NCI-H2196 treated with DMSO at 0.1 percent for 48 hours (cell line): ENCODE measurements around the gene C3orf80.
"Not testable (repeated sequence)": the region's sequence is repeated elsewhere in the genome, so short reads cannot be mapped to it uniquely, and the experiment has no call there.

Experiments
- DNase-seq: peaks from one replicate; lab custom pipeline; 2025; ENCODE audit not compliant: unreplicated experiment; lab: John Stamatoyannopoulos, UW

C3orf80 gene

DNA sequence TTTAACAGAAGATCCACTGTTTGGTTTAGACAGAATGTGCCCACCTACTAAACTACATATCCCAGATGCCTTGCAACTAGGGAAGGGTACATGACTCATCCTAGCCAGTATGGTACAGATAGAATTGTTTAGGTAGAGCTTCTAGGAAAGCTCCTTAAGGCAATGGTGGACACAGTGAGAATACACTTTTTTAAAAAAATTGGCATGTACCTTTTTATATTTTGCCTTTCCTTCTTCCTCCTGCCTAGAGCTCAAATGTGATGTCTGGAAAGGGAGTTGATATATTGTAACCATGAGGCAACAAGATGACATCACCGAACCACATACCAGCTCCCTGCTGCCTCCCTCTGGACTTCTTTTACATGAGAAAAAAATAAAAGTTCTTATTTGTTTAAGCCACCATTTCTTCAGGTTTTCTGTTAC is 14.4 kb upstream of the C3orf80 start:
- DNase-seq, result no peak

- no peak for DNase-seq
Observed at GRCh38 chr3:160213191-160213590, 12.0 kb upstream of the C3orf80 start.

DNA sequence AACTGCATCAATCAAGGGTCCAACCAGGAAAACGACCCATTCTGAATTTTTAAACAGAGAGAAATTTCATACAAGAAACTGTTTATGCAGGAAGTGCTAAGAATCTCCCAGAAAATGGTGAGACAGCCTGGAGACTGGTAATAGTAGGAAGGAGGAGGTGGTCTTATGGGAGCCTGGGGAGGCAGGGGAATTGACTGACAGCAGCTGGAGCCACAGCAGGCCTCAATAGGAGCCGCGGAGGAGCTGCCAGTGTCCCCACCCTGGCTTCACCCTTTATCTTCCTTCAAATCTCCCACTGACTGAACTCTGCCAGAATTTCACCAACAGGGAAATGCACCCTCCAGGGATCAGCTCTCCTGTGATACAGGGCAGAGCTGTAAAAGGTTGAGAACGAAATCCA is 7.5 kb upstream of the C3orf80 start:
- DNase-seq, result no peak

GRCh38 chr3:160218136-160218535 is 7.1 kb upstream of the C3orf80 start:
- no peak for DNase-seq

DNA sequence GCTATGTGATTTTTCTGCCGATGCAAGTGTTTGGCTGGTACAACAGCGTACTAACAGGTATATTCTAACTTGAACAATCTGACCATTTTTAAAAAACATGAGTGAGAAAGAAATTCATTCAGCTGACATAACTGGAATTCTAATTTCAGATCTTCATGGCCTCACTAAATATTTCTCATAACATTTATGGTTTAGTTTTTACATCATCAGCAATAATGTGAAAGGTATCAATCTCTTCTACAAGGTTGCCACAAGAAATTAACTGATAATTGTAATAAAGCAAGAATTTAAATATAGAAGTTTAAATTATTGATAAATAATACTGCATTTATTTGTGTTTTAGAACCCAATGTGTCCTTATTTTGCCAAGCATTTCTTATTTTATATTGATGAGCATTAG is 5.2 kb upstream of the C3orf80 start:
- DNase-seq, result no peak

DNA sequence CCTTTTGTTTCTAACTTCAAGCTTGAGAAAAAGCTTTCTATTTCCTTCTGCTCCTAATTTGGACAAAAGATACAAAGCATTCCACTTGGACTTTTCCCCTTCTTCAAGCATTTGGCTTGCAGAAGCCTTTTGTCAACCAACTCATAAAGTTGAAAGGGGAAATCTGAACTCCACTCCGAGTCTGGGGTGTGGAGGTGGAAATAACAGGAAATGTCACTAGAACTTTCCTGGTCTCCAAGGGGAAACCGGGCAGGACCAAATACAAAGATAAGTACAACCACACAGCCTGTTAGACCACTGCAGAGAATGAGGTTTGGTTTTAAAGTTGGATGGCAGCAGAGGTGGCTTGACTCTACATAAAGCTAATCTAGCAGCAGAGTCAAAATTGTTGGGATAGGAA is 4.2 kb upstream of the C3orf80 start:
- no peak for DNase-seq

GRCh38 chr3:160224256-160224655 is 966 bp upstream of the C3orf80 start:
- DNase-seq, result no peak

- no peak for DNase-seq
Observed at GRCh38 chr3:160224811-160225175, 429 bp upstream of the C3orf80 start.

DNA sequence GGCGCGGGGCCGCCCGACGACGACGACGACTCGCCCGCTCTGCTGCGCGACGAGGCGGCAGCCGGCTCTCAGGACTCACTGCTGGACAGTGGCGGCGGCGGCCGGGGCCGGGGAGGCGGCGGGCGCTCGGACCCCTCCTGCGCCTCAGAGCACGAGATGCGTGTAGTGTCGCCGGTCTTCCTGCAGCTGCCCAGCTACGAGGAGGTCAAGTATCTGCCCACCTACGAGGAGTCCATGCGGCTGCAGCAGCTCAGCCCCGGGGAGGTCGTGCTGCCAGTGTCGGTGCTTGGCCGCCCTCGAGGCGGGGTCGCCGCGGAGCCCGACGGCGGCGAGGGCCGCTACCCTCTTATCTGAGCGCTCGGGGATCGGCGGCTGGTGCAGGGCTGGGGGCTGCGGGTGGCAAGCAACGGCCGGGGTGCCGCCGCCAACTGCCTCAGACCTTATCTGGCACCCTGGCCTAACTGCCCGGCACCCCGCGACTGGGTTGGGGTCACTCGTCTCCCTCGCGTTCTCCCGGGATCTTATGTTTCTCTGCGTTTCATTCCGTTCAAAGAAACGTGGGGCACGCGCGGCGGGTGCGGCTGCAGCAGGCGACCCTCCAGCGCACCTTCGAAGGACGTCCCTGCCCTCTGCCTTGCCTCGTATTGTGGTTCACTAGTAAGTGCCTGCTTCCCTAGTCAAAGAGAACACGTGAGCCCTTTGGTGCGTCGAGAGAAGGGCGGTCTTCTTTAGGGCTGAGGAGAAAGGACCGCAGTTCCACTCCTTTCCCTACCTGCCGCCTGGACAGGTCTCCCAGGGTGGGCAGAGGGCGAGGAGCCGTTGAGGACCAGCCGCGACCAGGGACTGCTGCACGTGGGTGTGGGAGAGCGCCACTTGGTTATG is 1.0 kb downstream of the C3orf80 start:
- DNase-seq, result no peak

GRCh38 chr3:160227419-160227818 is 2.2 kb downstream of the C3orf80 start:
- no peak for DNase-seq

DNA sequence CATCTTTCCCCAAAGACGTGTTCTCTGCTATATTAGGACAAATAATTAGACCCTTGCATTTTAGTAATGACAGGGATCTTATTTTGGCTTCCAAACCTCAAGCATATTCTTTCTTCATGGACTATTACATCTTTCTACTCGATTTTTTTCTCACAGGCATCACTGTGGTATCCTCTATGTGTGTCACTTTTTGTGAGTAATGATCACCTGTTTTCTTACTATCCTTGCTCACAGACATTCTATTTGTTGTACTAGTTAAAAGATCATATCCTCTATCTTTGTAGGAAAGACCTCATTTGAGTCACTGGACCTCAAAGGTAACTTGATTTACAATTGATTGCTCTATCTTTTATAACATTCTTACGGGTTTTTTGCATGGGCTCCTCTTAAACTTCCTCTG is 6.8 kb downstream of the C3orf80 start:
- no peak for DNase-seq

DNA sequence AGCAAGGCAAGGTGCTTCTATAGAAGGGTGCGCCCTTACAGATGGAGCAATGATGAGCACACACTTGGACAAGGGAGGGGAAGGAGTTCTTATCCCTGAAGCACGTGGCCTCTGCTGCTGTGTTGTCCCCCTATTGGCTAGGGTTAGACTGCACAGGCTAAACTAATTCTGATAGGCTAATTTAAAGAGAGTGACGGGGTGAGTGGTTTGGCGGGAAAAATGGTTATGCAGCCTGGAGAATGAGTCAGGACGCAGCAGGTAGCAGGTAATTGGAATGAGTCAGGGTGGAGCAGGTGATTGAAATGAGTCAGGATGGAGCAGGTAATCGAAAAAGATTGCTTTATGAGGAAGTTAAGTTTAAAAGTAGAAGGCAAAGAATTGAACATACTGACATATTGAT is 15.5 kb downstream of the C3orf80 start:
- not testable (repeated sequence) for DNase-seq

- no peak for DNase-seq
Observed at GRCh38 chr3:160245261-160245800, 20.1 kb downstream of the C3orf80 start.

GRCh38 chr3:160247766-160248165 is 22.5 kb downstream of the C3orf80 start:
- no peak for DNase-seq

DNA sequence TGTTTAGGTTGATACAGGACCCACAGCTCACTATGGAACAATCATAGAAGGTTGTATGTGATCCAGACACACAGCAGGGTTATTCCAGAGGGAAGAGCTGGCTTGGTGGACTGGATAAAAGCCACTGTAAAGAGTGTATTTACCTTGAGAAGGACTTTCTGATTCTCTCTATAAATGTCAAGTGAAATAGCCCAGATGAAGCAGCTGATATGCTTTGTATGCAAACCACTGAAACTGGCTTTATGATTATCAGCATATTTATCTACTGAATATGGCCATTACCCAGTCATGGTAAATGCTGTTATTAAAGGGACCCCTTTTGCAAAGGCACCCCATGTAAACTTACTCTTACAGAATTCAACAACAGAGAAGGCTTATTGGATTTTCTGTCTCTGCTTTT is 28.1 kb downstream of the C3orf80 start:
- DNase-seq, result no peak

GRCh38 chr3:160257606-160258005 is 32.4 kb downstream of the C3orf80 start:
- DNase-seq, result no peak

GRCh38 chr3:160259589-160259988 is 34.4 kb downstream of the C3orf80 start:
- DNase-seq, result no peak

DNA sequence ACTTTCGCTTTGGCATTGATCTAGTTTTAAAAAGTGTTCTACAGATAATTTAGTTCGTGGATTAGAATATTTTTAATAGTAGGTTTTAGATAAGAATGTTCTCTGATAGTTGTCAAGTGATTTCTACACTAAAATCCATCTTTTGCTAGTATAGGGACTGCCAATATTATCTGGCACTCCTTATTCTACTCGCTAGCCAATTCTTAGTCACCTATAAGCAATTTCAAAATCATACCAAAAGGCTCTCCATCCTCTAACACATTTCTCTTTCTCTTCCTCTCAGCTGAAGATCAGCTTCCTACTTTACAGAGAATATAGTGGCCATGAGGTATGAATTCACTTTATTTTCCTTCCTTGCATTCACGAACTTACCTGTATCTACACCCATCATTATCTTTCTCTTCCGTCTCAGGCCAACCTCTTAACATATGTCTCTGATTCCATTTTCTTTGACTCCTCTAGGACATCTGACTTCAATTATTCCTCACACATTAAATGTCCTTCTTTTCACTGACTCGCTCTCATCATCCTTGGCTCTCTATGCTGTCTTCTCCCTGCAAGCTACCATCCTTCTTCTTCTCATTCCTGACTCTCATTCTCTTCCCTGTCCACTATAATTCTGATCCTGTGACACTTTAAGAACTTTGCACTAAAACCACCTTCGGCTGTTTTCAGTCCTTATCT is 35.5 kb downstream of the C3orf80 start:
- DNase-seq, result no peak

DNA sequence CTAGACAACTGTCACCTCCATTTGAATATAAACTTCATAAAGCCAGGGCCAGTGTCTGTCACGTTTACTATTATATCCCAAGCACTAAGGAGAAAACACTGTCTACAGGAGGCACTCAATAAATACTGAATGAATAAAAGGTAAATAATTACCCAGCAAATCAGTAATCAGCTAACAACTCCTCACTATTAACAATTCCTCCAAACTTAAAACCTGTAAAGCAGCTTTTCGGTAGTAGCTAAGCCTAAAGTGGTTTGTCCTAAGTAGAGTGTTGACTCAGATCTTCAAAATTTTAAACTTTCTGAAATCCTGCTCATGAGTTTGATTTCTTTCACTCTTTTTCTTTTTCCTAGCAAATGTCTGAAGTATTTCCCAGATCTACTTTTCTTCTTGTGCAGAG is 39.9 kb downstream of the C3orf80 start:
- no peak for DNase-seq
